Ovary (tissue), 9 donors: ENCODE measurements around the gene MAPT. TPM values are rescaled to one million over a fixed set of nuclear protein-coding genes. Genes with fewer than 3 reads are reported as not detected.
A peak's percentile ranks its signal among the peaks of the same experiment; 100 is the strongest.

Source experiments
- DNase-seq, 5 donors: peaks; one replicate each; pipeline ENCODE4 v3.0.0-alpha.2; 2019 to 2020
- H3K27ac ChIP-seq, 2 donors: fragments of 200-600 bp; one replicate each; pipeline versions ENCODE4 v1.5.1 to v1.8.0; 2019 to 2022
- H3K27me3 ChIP-seq: fragments of 200-600 bp; one replicate; pipeline ENCODE4 v1.8.0; 2022
- H3K36me3 ChIP-seq: fragments of 200-600 bp; sonication (generic); one replicate; pipeline ENCODE4 v1.5.1; 2019
- H3K4me1 ChIP-seq: one replicate; pipeline ENCODE4 v1.8.1; 2013; ENCODE audit warnings: mild to moderate bottlenecking, moderate library complexity; ENCODE audit not compliant: insufficient read depth
- H3K4me3 ChIP-seq: fragments of 200-600 bp; sonication (generic); one replicate; pipeline ENCODE4 v1.5.1; 2017
- H3K9me3 ChIP-seq, 2 donors: fragments of 200-600 bp in 1 of 2; sonication (generic) in 1 of 2; one replicate each; pipeline versions ENCODE4 v1.5.1 to v1.8.1; 2013 to 2019; ENCODE audit warnings: mild to moderate bottlenecking in 1 of 2, moderate library complexity in 1 of 2
- EP300 ChIP-seq: sonication (generic); formaldehyde crosslinking; IDR thresholded peaks from one replicate; pipeline ENCODE4 v1.6.1; 2017; ENCODE audit warnings: antibody characterized with exemption
- POLR2A ChIP-seq: fragments of 450-650 bp; IDR thresholded peaks from one replicate; pipeline ENCODE4 v1.6.1; 2017; ENCODE audit warnings: antibody characterized with exemption, mild to moderate bottlenecking, moderate library complexity
- WGBS, 3 donors: extraction: QIAGEN DNeasy Blood & Tissue Kit in 1 of 3; methylation state at CpG; one replicate each; pipeline versions ENCODE4 v1.1.5 to v1.1.7; 2013 to 2017; 5-methylcytosine and 5-hydroxymethylcytosine counted together
- intact Hi-C, 4 donors: fragments of 100-400 bp; cut with DNase I; formaldehyde crosslinking; loops; one replicate each; pipeline versions ENCODE4 v1.11.0 to v1.15.1; 2022 to 2023
- polyA plus RNA-seq, 2 donors: library from polyadenylated mRNA; stranded (reverse); fragments of 200-250 nt in 1 of 2; fragments of 350-450 nt in 1 of 2; fragmentation: Illumina TruSeq in 1 of 2; extraction: RNeasy Lipid Tissue Mini Kit (QIAGEN cat#74804) in 1 of 2; gene quantifications; one replicate each; pipeline ENCODE4 v1.2.3, GENCODE V29; 2013 to 2014
- total RNA-seq, 7 donors: library from RNA; depleted of rRNA in 2 of 7; stranded (reverse); fragments of >200 nt in 2 of 7; fragmentation: NEBNext Ultra II Directional in 3 of 7; extraction: Animal tissue kit (Norgen Biotek cat#: 25700) in 3 of 7; gene quantifications; one replicate each; pipeline versions ENCODE4 v1.1.0 to v1.2.4, GENCODE V29; 2016 to 2023
- TF ChIP-seq, protein P1 (sequence below), 3 donors: fragments of 450-650 bp in 2 of 3; fragments of 200-600 bp in 1 of 3; IDR thresholded peaks; one replicate each; pipeline versions ENCODE4 v1.5.1 to v1.8.0; 2016 to 2022; ENCODE audit warnings: antibody characterized with exemption in 3 of 3, mild to moderate bottlenecking in 1 of 3
- donor health status: DM: no; HTN: no; CAD: no; lungs with moderate emphysema.
- donor health status: DM: no; HTN: no; CAD: no.
- donor health status: Bipolar disorder and iron deficiency.
- donor health status: DM: yes; HTN: yes; CAD: no.
- donor health status: DM: no; HTN: no; CAD: no.
- donor health status: DM: yes; HTN: yes; CAD: no.

MAPT gene
- total and polyA plus RNA-seq, 9 donors, result 0.40 to 2.2 (median 1.1) TPM

DNA sequence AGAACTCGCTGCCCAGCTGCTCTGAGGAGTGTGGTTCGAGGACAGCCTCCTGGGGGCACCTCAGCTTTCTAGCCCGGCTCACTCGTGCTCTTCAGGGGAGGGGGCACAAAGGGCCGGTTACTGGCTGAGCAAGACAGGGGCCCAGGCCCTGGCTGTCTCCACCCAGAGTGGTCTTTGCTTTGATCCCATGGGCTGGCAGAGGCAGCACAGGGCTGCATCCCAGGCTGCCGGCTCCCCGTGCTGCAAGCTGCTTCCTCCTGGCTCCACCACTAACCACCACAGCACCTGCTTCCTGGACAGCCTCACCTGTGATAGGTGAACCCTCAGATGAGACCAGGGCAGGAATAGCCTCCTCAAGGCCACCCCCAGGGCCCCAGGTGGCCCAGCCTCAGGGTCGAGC is 42.9 kb upstream of the MAPT start:
- Histone ChIP-seq H3K9me3 (no peaks in the 10 kb centered on the region), H3K4me1 (no peaks in the 10 kb centered on the region), H3K27me3 (no peaks in the 10 kb centered on the region), H3K4me3 (no peak overlapping the region), H3K27ac (no peak overlapping the region), H3K36me3 (no peaks in the 10 kb centered on the region)
- no peak for DNase-seq
- intact Hi-C loops, result loop anchor here in 1 of 4 donors (5.0 kb wide), 1 partner anchor 209 kb away; no protein-coding TSS in a partner anchor
- 25 to 42% (median 41%) methylated on average over 8 of the region's 8 CpGs for WGBS, 3 donors
- TF ChIP-seq, protein P1, sequence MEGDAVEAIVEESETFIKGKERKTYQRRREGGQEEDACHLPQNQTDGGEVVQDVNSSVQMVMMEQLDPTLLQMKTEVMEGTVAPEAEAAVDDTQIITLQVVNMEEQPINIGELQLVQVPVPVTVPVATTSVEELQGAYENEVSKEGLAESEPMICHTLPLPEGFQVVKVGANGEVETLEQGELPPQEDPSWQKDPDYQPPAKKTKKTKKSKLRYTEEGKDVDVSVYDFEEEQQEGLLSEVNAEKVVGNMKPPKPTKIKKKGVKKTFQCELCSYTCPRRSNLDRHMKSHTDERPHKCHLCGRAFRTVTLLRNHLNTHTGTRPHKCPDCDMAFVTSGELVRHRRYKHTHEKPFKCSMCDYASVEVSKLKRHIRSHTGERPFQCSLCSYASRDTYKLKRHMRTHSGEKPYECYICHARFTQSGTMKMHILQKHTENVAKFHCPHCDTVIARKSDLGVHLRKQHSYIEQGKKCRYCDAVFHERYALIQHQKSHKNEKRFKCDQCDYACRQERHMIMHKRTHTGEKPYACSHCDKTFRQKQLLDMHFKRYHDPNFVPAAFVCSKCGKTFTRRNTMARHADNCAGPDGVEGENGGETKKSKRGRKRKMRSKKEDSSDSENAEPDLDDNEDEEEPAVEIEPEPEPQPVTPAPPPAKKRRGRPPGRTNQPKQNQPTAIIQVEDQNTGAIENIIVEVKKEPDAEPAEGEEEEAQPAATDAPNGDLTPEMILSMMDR (IDR thresholded peaks at IDR 0.05), result no peak
- TF ChIP-seq EP300, result no peak

DNA sequence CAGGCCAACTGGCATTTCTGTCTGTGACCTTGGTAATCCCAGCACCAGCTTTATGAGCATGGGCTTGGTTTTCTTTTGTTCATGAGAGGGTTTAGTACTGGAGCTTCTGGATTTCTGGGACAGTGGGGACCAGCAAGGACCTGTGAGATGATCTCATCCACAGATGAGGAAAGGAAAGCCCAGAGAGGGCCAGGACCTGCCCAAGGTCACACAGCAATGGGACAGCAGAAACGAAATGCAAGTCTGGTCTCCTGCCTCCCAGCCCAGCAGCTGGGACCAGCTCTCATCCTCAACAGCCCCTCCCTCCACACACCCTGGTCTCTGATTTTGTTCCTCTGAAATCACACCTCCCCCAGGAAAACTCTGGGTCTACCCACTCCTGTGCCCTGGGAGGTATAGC is 42.5 kb upstream of the MAPT start:
- H3K4me1 ChIP-seq, result no peaks in the 10 kb centered on the region
- intact Hi-C loops, result loop anchor here in 1 of 4 donors (5.0 kb wide), 1 partner anchor 210 kb away; no protein-coding TSS in a partner anchor
- no peak overlapping the region for H3K4me3 ChIP-seq
- TF ChIP-seq, protein P1 (IDR thresholded peaks at IDR 0.05), result no peak
- TF ChIP-seq POLR2A, result no peak
- no peak for TF ChIP-seq EP300
- H3K27ac ChIP-seq, result no peak overlapping the region
- no peaks in the 10 kb centered on the region for H3K36me3 ChIP-seq
- 21 to 63% (median 32%) methylated on average over 1 of the region's 1 CpG for WGBS, 3 donors
- no peaks in the 10 kb centered on the region for H3K9me3 ChIP-seq
- DNase-seq, result no peak
- no peaks in the 10 kb centered on the region for H3K27me3 ChIP-seq

DNA sequence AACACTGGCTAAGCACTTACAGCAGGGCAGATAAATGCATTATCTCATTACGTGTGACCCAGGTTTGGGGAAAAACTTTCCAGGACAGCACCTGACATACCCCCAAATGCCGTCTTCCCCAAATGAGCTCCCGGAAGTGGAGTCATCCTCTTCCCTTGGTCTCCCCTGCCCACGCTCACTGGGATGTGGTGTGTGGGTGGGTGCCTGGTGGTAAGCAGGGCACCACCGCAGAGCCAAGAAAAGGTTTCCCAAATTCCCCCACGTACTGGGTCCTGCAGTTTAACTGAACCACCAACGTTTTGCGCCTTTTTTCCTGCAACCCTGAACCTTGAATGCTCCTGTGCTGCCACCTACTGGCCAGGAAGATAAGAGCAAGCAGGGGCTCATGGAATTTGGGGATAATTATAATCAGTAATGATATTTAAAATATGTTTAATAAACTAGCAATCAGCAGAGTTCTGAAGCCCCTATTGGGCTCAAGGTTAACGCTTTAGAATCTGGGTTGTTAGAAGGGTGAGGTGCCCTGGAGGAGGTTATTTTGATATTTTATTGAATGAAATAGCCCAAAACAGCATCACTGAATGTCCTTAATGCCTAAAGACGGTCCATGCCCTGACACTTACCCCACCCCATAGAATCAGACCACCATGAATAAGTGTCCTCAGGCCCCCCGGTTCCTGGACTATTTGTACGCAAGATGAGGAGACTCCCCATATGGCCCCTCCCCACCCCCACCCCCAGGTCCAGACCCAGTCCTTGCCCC is 41.6 kb upstream of the MAPT start:
- Histone ChIP-seq H3K4me1 (no peaks in the 10 kb centered on the region), H3K36me3 (no peaks in the 10 kb centered on the region), H3K27me3 (no peaks in the 10 kb centered on the region), H3K9me3 (no peaks in the 10 kb centered on the region), H3K27ac (no peak overlapping the region), H3K4me3 (no peak overlapping the region)
- peak; percentile 37 to 71 (median 56) for DNase-seq
- intact Hi-C loops, result loop anchor here in 1 of 4 donors (5.0 kb wide), 1 partner anchor 210 kb away; no protein-coding TSS in a partner anchor
- 13 to 22% (median 14%) methylated on average over 12 of the region's 12 CpGs for WGBS, 3 donors
- no peak for TF ChIP-seq POLR2A
- TF ChIP-seq, protein P1 (IDR thresholded peaks at IDR 0.05), result peak; percentile 44 to 68 (median 61)

DNA sequence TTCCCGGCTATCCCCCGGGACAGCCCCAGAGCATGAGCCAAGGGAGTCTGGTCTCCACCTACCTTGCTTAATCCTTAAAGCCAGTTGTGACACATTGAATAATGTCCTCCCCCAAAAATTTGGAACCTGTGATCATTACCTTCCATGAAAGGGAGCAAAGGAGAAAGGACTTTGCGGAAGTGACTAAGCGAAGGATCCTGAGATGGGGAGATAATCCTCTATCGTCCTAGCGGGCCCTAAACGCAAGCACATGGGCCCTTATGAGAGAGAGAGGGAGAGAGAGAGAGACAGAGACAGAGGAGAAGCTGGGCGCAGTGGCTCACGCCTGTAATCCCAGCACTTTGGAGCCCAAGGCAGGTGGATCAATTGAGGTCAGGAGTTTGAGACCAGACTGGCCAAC is 40.1 kb upstream of the MAPT start:
- no peaks in the 10 kb centered on the region for H3K27me3 ChIP-seq
- WGBS, 3 donors, result 72 to 82% (median 76%) methylated on average over 9 of the region's 9 CpGs

More for the DNA sequence above, 40.1 kb upstream of the MAPT start:
- H3K27ac ChIP-seq, result no peak overlapping the region
- intact Hi-C loops, result loop anchor here in 1 of 4 donors (5.0 kb wide), 1 partner anchor 212 kb away; no protein-coding TSS in a partner anchor
- no peak for TF ChIP-seq EP300
- TF ChIP-seq, protein P1 (IDR thresholded peaks at IDR 0.05), result no peak
- TF ChIP-seq POLR2A, result no peak
- H3K4me3 ChIP-seq, result no peak overlapping the region
- no peaks in the 10 kb centered on the region for H3K36me3 ChIP-seq
- no peak for DNase-seq
- no peaks in the 10 kb centered on the region for H3K9me3 ChIP-seq
- no peaks in the 10 kb centered on the region for H3K4me1 ChIP-seq
